GM21737 (cell line): ENCODE results near the gene ATP2C1.
"Not testable (repeated sequence)": the region's sequence is repeated elsewhere in the genome, so short reads cannot be mapped to it uniquely, and the experiment has no call there.

Source experiments
- ATAC-seq: cut with Tn5 transposase; IDR thresholded peaks from one replicate; pipeline ENCODE4 v1.9.1; 2021; ENCODE audit warnings: mild to moderate bottlenecking, moderate library complexity; ENCODE audit not compliant: unreplicated experiment

Gene ATP2C1

GRCh38 chr3:130935761-130936492, 42.0 kb downstream of the ATP2C1 start:
- no peak for ATAC-seq

GRCh38 chr3:130939753-130940152, 45.9 kb downstream of the ATP2C1 start:
- ATAC-seq, result no peak

- no peak for ATAC-seq
Observed at GRCh38 chr3:130941793-130942192, 47.9 kb downstream of the ATP2C1 start.

- no peak for ATAC-seq
Observed at GRCh38 chr3:130946882-130947281, 53.0 kb downstream of the ATP2C1 start.

GRCh38 chr3:130948001-130948773, 54.3 kb downstream of the ATP2C1 start:
- no peak for ATAC-seq

- no peak for ATAC-seq
Observed at GRCh38 chr3:130948929-130949328, 55.0 kb downstream of the ATP2C1 start.

GRCh38 chr3:130950124-130950523, 56.2 kb downstream of the ATP2C1 start:
- no peak for ATAC-seq

GRCh38 chr3:130950641-130951040, 56.8 kb downstream of the ATP2C1 start:
- no peak for ATAC-seq

- ATAC-seq, result no peak
Observed at GRCh38 chr3:130955481-130955880, 61.6 kb downstream of the ATP2C1 start.

GRCh38 chr3:130956281-130956680, 62.4 kb downstream of the ATP2C1 start:
- no peak for ATAC-seq

GRCh38 chr3:130956721-130957120, 62.8 kb downstream of the ATP2C1 start:
- no peak for ATAC-seq

- no peak for ATAC-seq
Observed at GRCh38 chr3:130960139-130960795, 66.4 kb downstream of the ATP2C1 start.

GRCh38 chr3:130961458-130961857, 67.6 kb downstream of the ATP2C1 start:
- no peak for ATAC-seq

GRCh38 chr3:130963444-130963843, 69.6 kb downstream of the ATP2C1 start:
- no peak for ATAC-seq

- ATAC-seq, result no peak
Observed at GRCh38 chr3:130963878-130964277, 70.0 kb downstream of the ATP2C1 start.

- ATAC-seq, result no peak
Observed at GRCh38 chr3:130967281-130967680, 73.4 kb downstream of the ATP2C1 start.

- ATAC-seq, result no peak
Observed at GRCh38 chr3:130968221-130968620, 74.3 kb downstream of the ATP2C1 start.

- no peak for ATAC-seq
Observed at GRCh38 chr3:130969621-130970020, 75.7 kb downstream of the ATP2C1 start.

- no peak for ATAC-seq
Observed at GRCh38 chr3:130971208-130971607, 77.3 kb downstream of the ATP2C1 start.

- ATAC-seq, result not testable (repeated sequence)
Observed at GRCh38 chr3:130972592-130972991, 78.7 kb downstream of the ATP2C1 start.

- ATAC-seq, result no peak
Observed at GRCh38 chr3:130973406-130973805, 79.5 kb downstream of the ATP2C1 start.

GRCh38 chr3:130974201-130974600, 80.3 kb downstream of the ATP2C1 start:
- ATAC-seq, result no peak
